ENCODE results near the gene PTCD1.

Gene PTCD1

GRCh38 chr7:99408379-99409191, 30.0 kb downstream of the PTCD1 start, which contains the start of the genes BUD31 and PDAP1:
Gene BUD31, plus strand, starts transcription at chr7:99408969. Its CDS starts 2,124 bp downstream, at chr7:99411093.
Gene PDAP1, minus strand, starts transcription at chr7:99408597. Its CDS starts 49 bp downstream, at chr7:99408548.
- peak; percentile 97 for DNase-seq (ENCODE audit: low spot score)
- peak; percentile 60 for FAIRE-seq

GRCh38 chr7:99407872-99408378, 30.7 kb downstream of the PTCD1 start:
- DNase-seq (ENCODE audit: low spot score) (peak; percentile 57), FAIRE-seq (no peak)

GRCh38 chr7:99406557-99406956, 32.0 kb downstream of the PTCD1 start:
- no peak for FAIRE-seq

GRCh38 chr7:99404977-99405320, 33.6 kb downstream of the PTCD1 start:
- DNase-seq (ENCODE audit: low spot score) (no peak), FAIRE-seq (no peak)

More at GRCh38 chr7:99406557-99406956, 32.0 kb downstream of the PTCD1 start:
- no peak for DNase-seq (ENCODE audit: low spot score)

- DNase-seq (ENCODE audit: low spot score) (peak; percentile 36), FAIRE-seq (no peak)
Measured at GRCh38 chr7:99404235-99404976, 34.2 kb downstream of the PTCD1 start.

- FAIRE-seq (no peak), DNase-seq (ENCODE audit: low spot score) (no peak)
Measured at GRCh38 chr7:99403764-99404163, 34.8 kb downstream of the PTCD1 start.

GRCh38 chr7:99402854-99403253, 35.7 kb downstream of the PTCD1 start:
- DNase-seq (ENCODE audit: low spot score) (no peak), FAIRE-seq (no peak)

- no peak for DNase-seq (ENCODE audit: low spot score)
- no peak for FAIRE-seq
Measured at GRCh38 chr7:99399597-99399996, 39.0 kb downstream of the PTCD1 start.

GRCh38 chr7:99398891-99399445, 39.6 kb downstream of the PTCD1 start:
- FAIRE-seq (no peak), DNase-seq (ENCODE audit: low spot score) (no peak)

GRCh38 chr7:99397297-99397983, 41.2 kb downstream of the PTCD1 start:
- FAIRE-seq (no peak), DNase-seq (ENCODE audit: low spot score) (no peak)

- FAIRE-seq (no peak), DNase-seq (ENCODE audit: low spot score) (no peak)
Measured at GRCh38 chr7:99396418-99397296, 41.9 kb downstream of the PTCD1 start.

- DNase-seq (ENCODE audit: low spot score) (no peak), FAIRE-seq (no peak)
Measured at GRCh38 chr7:99395616-99396327, 42.8 kb downstream of the PTCD1 start.

- DNase-seq (ENCODE audit: low spot score) (no peak), FAIRE-seq (no peak)
Measured at GRCh38 chr7:99394188-99394502, 44.5 kb downstream of the PTCD1 start.

- no peak for FAIRE-seq
Measured at GRCh38 chr7:99393355-99394187, 45.0 kb downstream of the PTCD1 start.

GRCh38 chr7:99392659-99393354, 45.8 kb downstream of the PTCD1 start:
- no peak for FAIRE-seq
- DNase-seq (ENCODE audit: low spot score): no peak

More at GRCh38 chr7:99393355-99394187, 45.0 kb downstream of the PTCD1 start:
- no peak for DNase-seq (ENCODE audit: low spot score)

- FAIRE-seq (no peak), DNase-seq (ENCODE audit: low spot score) (no peak)
Measured at GRCh38 chr7:99392046-99392445, 46.6 kb downstream of the PTCD1 start.

GRCh38 chr7:99390941-99391602, 47.5 kb downstream of the PTCD1 start:
- no peak for FAIRE-seq
- DNase-seq (ENCODE audit: low spot score): no peak

- no peak for FAIRE-seq
Measured at GRCh38 chr7:99389772-99390171, 48.8 kb downstream of the PTCD1 start.

More at GRCh38 chr7:99389772-99390171, 48.8 kb downstream of the PTCD1 start:
- no peak for DNase-seq (ENCODE audit: low spot score)

Data from RCC 7860 (cell line).